Measurements from ENCODE around the gene DQX1.
A peak's percentile ranks its signal among the peaks of the same experiment; 100 is the strongest.
"Not testable (repeated sequence)": the region's sequence is repeated elsewhere in the genome, so short reads cannot be mapped to it uniquely, and the experiment has no call there.

The DQX1 gene

GRCh38 chr2:74525717-74526648, at the start of gene DQX1:
Gene DQX1, minus strand, starts transcription at chr2:74526231. Its CDS starts 502 bp downstream, at chr2:74525729.
- peak; percentile 91 for DNase-seq (ENCODE audit: low read depth, low spot score)
- peak within 1 kb of the TSS; percentile 64 for H3K27ac ChIP-seq

GRCh38 chr2:74575320-74575719, 49.3 kb upstream of the DQX1 start:
- no peak overlapping the region for H3K27ac ChIP-seq
- DNase-seq (ENCODE audit: low read depth, low spot score): no peak

- DNase-seq (ENCODE audit: low read depth, low spot score): no peak
- peak overlapping the region; percentile 68 for H3K27ac ChIP-seq
These were observed 47.9 kb upstream of the DQX1 start for GRCh38 chr2:74573747-74574562.

- H3K27ac ChIP-seq: no peak overlapping the region
- no peak for DNase-seq (ENCODE audit: low read depth, low spot score)
These were observed 46.3 kb upstream of the DQX1 start for GRCh38 chr2:74572178-74572925.

- no peak overlapping the region for H3K27ac ChIP-seq
- DNase-seq (ENCODE audit: low read depth, low spot score): no peak
These were observed 45.0 kb upstream of the DQX1 start for GRCh38 chr2:74571058-74571457.

GRCh38 chr2:74569686-74570085, 43.7 kb upstream of the DQX1 start:
- no peak overlapping the region for H3K27ac ChIP-seq
- no peak for DNase-seq (ENCODE audit: low read depth, low spot score)

- peak overlapping the region; percentile 76 for H3K27ac ChIP-seq
- DNase-seq (ENCODE audit: low read depth, low spot score): peak; percentile 48
These were observed 41.9 kb upstream of the DQX1 start for GRCh38 chr2:74567881-74568280.

- DNase-seq (ENCODE audit: low read depth, low spot score): no peak
- peak overlapping the region; percentile 76 for H3K27ac ChIP-seq
These were observed 40.7 kb upstream of the DQX1 start for GRCh38 chr2:74566754-74567085.

GRCh38 chr2:74566076-74566753, 40.2 kb upstream of the DQX1 start:
- DNase-seq (ENCODE audit: low read depth, low spot score): no peak
- peak overlapping the region; percentile 76 for H3K27ac ChIP-seq

GRCh38 chr2:74564222-74564621, 38.2 kb upstream of the DQX1 start:
- H3K27ac ChIP-seq: no peak overlapping the region
- no peak for DNase-seq (ENCODE audit: low read depth, low spot score)

GRCh38 chr2:74562126-74562775, 36.2 kb upstream of the DQX1 start:
- no peak for DNase-seq (ENCODE audit: low read depth, low spot score)
- no peak overlapping the region for H3K27ac ChIP-seq

GRCh38 chr2:74561022-74561421, 35.0 kb upstream of the DQX1 start:
- DNase-seq (ENCODE audit: low read depth, low spot score): not testable (repeated sequence)

GRCh38 chr2:74560591-74560990, 34.6 kb upstream of the DQX1 start:
- DNase-seq (ENCODE audit: low read depth, low spot score): no peak
- H3K27ac ChIP-seq: no peak overlapping the region

More at GRCh38 chr2:74561022-74561421, 35.0 kb upstream of the DQX1 start:
- H3K27ac ChIP-seq: not testable (repeated sequence)

- no peak for DNase-seq (ENCODE audit: low read depth, low spot score)
- no peak overlapping the region for H3K27ac ChIP-seq
These were observed 33.9 kb upstream of the DQX1 start for GRCh38 chr2:74559912-74560311.

GRCh38 chr2:74558284-74559230, 32.5 kb upstream of the DQX1 start:
- no peak for DNase-seq (ENCODE audit: low read depth, low spot score)
- no peak overlapping the region for H3K27ac ChIP-seq

- H3K27ac ChIP-seq: no peak overlapping the region
- DNase-seq (ENCODE audit: low read depth, low spot score): no peak
These were observed 30.9 kb upstream of the DQX1 start for GRCh38 chr2:74556831-74557370.

GRCh38 chr2:74556159-74556558, 30.1 kb upstream of the DQX1 start:
- no peak for DNase-seq (ENCODE audit: low read depth, low spot score)
- no peak overlapping the region for H3K27ac ChIP-seq

- DNase-seq (ENCODE audit: low read depth, low spot score): no peak
- H3K27ac ChIP-seq: no peak overlapping the region
These were observed 29.6 kb upstream of the DQX1 start for GRCh38 chr2:74555610-74556103.
